Myometrial cell (primary cell): ENCODE data around the gene IL13RA1. TPM values are rescaled to one million over a fixed set of nuclear protein-coding genes. Genes with fewer than 3 reads are reported as not detected.

ENCODE experiments used
- total RNA-seq: library from RNA; depleted of rRNA; stranded (reverse); fragments of >200 nt; gene quantifications from 2 replicates; pipeline ENCODE4 v1.2.3, GENCODE V29; 2015

IL13RA1 gene
- 28.8 and 35.8 TPM in 2 replicates for total RNA-seq

DNA sequence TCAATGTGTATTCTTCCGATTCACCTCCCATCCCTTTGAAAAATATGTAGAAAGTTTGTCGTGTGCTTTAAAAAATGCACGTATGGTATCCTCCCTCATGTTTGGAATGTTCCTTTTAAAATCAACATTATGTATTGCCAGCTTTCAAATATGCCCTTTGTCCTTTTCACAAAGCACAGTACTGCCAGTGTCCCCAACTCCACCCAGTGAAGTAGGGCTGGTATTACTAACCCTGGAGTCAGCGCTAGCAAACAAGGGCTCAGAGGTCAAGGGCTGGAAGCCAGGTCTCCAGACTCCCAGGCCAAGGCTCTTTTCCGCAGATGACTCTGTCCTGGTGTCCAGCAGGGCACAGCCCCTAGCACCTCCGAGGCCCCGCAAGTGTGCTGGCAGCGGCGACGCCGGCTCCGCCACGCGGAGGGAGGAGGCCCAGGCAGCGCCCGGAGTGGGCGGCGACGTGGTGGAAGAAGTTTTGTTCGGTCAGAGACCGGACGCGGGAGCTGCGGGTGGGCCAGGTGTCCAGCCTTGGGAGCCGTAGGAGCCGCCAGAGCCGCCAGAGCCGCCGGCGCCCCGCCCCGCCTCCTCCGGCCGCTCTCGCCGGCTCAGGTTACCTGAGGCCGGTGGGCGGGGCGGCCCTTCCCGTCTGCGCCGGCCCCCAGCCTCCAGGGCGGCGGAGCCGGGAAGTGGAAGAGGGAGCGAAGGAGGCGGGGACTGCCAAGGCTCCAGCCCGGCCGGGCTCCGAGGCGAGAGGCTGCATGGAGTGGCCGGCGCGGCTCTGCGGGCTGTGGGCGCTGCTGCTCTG is at the start of gene IL13RA1:
Gene IL13RA1, plus strand, starts transcription at position 720 of the 799 bp plus-strand sequence. Its CDS starts 33 bp downstream, at position 753.

DNA sequence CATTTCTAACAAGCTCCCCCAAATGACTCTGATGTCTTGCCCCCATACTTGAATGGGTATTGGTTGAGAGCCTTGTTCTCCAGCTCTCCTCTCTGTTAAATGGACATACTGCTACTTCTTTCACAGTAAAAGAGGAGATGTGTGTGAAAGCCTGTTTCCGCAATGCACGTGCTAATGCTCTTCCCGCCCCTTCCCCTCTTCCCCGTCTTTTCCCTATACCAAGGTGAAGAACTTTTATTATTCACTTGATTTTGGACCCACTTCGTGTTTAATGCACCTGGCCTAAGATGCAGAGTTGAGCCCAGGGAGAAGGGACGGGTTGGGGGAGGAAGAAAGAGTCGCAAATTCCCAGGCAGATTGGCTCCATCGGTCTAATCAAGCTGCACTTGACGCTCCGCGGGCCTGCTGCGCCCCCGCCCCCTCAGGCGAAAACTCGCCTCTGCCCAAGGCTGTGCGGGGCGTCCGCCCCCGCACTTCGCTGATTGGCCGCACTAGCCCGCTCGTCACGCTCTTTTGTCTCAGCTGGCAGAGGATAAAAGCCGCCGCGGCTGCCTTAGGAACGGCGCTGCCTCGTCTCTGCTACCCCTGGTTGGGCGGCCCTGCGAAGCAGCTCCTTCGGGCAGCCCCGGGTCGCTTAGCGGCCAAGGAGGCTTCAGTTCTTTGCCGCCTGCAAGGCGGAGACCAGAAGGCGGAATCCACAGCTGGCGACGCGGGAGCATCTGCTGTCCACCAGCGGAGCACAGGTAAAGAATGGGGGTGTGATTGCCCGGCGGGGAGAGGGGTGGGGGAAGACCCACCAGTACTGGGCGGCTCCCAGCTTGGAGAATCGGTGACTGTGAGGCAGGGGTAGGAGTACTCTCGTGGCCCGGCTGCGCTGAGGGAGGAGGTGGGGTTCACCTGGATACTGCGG is 96.1 kb downstream of the IL13RA1 start, which contains the start of gene ZCCHC12:
Gene ZCCHC12, plus strand, starts transcription at position 562 of the 910 bp plus-strand sequence. CDS start 1,421 bp downstream, outside the sequence.

Other genes starting within 250 kb of the IL13RA1 start
- gene DOCK11, start 231.8 kb upstream of the IL13RA1 start, total RNA-seq = 24.8 and 29.4 TPM in 2 replicates
- gene ZCCHC12, start 96.2 kb downstream of the IL13RA1 start, total RNA-seq = not detected in 2 replicates
- 0.29 TPM in 1 of 2 replicates, not detected in the other for gene LONRF3, start 247.0 kb downstream of the IL13RA1 start, total RNA-seq